ENCODE measurements around the gene SMARCC2. TPM values are rescaled to one million over a fixed set of nuclear protein-coding genes. Genes with fewer than 3 reads are reported as not detected.
A peak's percentile ranks its signal among the peaks of the same experiment; 100 is the strongest.

SMARCC2 gene
- total and polyA plus RNA-seq, 9 of the 15 experiments (the other 6 are each of a cell fraction or from before 2014, with no cell fraction given): 11.9 to 86.0 (median 36.6) TPM

GRCh38 chr12:56116267-56117081 lies 72.8 kb downstream of the SMARCC2 start, which contains the start of gene RPL41 (continued):
- TF ChIP-seq SOX6 (IDR thresholded peaks at IDR 0.05) (peak; percentile 63), ZNF354B (CRISPR knock-in tag; IDR thresholded peaks at IDR 0.05) (no peak), NCOA6 (IDR thresholded peaks at IDR 0.05) (peak; percentile 67; the same call in 1 of the 2 replicates), E2F6 (IDR thresholded peaks at IDR 0.05; ENCODE audit: borderline replicate concordance in 1 of 2, extremely low read depth in 1 of 2, insufficient read depth in 1 of 2, insufficient read length in 1 of 2, low read depth in 1 of 2, low read length in 1 of 2, poor library complexity in 1 of 2, severe bottlenecking in 1 of 2) (peak; percentile 21 to 27), L3MBTL2 (IDR thresholded peaks at IDR 0.05) (peak; percentile 82), SMARCE1 (IDR thresholded peaks at IDR 0.05) (0 out of 2 replicates have a peak, but pooled peaks have one; percentile 13), MYC (IDR thresholded peaks at IDR 0.05; ENCODE audit: low read depth, low read length) (peak; percentile 98), MYC (CRISPR knock-in tag; IDR thresholded peaks at IDR 0.05; ENCODE audit: borderline replicate concordance, low read depth) (peak; percentile 86; the same call in 1 of the 2 replicates), BRD9 (IDR thresholded peaks at IDR 0.05; ENCODE audit: low read depth, partially characterized antibody) (peak; percentile 100), MED1 (CRISPR knock-in tag; IDR thresholded peaks at IDR 0.05; ENCODE audit: borderline replicate concordance) (no peak), FOXJ2 (tag; IDR thresholded peaks at IDR 0.05) (no peak), KLF13 (tag; IDR thresholded peaks at IDR 0.05; ENCODE audit: borderline replicate concordance, low read depth) (peak; percentile 71; the same call in 1 of the 2 replicates), ZNF764 (CRISPR knock-in tag; IDR thresholded peaks at IDR 0.05; ENCODE audit: low read depth) (peak; percentile 69), PHB2 (IDR thresholded peaks at IDR 0.05; ENCODE audit: low read depth) (0 out of 2 replicates have a peak, but pooled peaks have one; percentile 53)
- TF ChIP-seq, protein P1, sequence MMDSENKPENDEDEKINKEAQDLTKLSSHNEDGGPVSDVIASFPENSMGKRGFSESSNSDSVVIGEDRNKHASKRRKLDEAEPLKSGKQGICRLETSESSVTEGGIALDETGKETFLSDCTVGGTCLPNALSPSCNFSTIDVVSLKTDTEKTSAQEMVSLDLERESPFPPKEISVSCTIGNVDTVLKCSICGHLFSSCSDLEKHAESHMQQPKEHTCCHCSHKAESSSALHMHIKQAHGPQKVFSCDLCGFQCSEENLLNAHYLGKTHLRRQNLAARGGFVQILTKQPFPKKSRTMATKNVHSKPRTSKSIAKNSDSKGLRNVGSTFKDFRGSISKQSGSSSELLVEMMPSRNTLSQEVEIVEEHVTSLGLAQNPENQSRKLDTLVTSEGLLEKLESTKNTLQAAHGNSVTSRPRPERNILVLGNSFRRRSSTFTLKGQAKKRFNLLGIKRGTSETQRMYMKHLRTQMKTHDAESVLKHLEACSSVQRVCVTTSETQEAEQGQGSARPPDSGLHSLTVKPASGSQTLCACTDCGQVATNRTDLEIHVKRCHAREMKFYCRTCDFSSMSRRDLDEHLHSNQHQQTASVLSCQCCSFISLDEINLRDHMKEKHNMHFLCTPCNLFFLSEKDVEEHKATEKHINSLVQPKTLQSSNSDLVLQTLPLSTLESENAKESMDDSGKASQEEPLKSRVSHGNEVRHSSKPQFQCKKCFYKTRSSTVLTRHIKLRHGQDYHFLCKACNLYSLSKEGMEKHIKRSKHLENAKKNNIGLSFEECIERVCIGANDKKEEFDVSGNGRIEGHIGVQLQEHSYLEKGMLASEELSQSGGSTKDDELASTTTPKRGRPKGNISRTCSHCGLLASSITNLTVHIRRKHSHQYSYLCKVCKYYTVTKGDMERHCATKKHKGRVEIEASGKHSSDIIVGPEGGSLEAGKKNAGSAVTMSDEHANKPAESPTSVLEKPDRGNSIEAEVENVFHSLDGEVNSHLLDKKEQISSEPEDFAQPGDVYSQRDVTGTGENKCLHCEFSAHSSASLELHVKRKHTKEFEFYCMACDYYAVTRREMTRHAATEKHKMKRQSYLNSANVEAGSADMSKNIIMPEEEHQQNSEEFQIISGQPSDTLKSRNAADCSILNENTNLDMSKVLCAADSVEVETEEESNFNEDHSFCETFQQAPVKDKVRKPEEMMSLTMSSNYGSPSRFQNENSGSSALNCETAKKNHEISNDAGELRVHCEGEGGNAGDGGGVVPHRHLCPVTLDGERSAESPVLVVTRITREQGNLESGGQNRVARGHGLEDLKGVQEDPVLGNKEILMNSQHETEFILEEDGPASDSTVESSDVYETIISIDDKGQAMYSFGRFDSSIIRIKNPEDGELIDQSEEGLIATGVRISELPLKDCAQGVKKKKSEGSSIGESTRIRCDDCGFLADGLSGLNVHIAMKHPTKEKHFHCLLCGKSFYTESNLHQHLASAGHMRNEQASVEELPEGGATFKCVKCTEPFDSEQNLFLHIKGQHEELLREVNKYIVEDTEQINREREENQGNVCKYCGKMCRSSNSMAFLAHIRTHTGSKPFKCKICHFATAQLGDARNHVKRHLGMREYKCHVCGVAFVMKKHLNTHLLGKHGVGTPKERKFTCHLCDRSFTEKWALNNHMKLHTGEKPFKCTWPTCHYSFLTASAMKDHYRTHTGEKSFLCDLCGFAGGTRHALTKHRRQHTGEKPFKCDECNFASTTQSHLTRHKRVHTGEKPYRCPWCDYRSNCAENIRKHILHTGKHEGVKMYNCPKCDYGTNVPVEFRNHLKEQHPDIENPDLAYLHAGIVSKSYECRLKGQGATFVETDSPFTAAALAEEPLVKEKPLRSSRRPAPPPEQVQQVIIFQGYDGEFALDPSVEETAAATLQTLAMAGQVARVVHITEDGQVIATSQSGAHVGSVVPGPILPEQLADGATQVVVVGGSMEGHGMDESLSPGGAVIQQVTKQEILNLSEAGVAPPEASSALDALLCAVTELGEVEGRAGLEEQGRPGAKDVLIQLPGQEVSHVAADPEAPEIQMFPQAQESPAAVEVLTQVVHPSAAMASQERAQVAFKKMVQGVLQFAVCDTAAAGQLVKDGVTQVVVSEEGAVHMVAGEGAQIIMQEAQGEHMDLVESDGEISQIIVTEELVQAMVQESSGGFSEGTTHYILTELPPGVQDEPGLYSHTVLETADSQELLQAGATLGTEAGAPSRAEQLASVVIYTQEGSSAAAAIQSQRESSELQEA (IDR thresholded peaks at IDR 0.05; ENCODE audit: low read depth): peak; percentile 70
- TF ChIP-seq, protein P2, sequence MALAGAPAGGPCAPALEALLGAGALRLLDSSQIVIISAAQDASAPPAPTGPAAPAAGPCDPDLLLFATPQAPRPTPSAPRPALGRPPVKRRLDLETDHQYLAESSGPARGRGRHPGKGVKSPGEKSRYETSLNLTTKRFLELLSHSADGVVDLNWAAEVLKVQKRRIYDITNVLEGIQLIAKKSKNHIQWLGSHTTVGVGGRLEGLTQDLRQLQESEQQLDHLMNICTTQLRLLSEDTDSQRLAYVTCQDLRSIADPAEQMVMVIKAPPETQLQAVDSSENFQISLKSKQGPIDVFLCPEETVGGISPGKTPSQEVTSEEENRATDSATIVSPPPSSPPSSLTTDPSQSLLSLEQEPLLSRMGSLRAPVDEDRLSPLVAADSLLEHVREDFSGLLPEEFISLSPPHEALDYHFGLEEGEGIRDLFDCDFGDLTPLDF (CRISPR knock-in tag; IDR thresholded peaks at IDR 0.05): peak; percentile 91

All from K562 (cell line).